ENCODE results near the gene USP13.

USP13 gene

GRCh38 chr3:179735321-179735720, 82.5 kb downstream of the USP13 start:
- Histone ChIP-seq H3K27me3 (no peaks in the 10 kb centered on the region), H3K4me1 (no peaks in the 10 kb centered on the region), H3K4me3 (no peak overlapping the region), H3K27ac (no peak overlapping the region), H3K36me3 (peaks cover 12 to 49% (median 47%) of the 10 kb centered on the region in 3 donors), H3K9me3 (no peaks in the 10 kb centered on the region)
- intact Hi-C loops (cut with DNase I; ENCODE audit: low total_unique reads), result no loop called here
- DNase-seq, result no peak
- TF ChIP-seq, protein P1, sequence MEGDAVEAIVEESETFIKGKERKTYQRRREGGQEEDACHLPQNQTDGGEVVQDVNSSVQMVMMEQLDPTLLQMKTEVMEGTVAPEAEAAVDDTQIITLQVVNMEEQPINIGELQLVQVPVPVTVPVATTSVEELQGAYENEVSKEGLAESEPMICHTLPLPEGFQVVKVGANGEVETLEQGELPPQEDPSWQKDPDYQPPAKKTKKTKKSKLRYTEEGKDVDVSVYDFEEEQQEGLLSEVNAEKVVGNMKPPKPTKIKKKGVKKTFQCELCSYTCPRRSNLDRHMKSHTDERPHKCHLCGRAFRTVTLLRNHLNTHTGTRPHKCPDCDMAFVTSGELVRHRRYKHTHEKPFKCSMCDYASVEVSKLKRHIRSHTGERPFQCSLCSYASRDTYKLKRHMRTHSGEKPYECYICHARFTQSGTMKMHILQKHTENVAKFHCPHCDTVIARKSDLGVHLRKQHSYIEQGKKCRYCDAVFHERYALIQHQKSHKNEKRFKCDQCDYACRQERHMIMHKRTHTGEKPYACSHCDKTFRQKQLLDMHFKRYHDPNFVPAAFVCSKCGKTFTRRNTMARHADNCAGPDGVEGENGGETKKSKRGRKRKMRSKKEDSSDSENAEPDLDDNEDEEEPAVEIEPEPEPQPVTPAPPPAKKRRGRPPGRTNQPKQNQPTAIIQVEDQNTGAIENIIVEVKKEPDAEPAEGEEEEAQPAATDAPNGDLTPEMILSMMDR (IDR thresholded peaks at IDR 0.05), result no peak

DNA sequence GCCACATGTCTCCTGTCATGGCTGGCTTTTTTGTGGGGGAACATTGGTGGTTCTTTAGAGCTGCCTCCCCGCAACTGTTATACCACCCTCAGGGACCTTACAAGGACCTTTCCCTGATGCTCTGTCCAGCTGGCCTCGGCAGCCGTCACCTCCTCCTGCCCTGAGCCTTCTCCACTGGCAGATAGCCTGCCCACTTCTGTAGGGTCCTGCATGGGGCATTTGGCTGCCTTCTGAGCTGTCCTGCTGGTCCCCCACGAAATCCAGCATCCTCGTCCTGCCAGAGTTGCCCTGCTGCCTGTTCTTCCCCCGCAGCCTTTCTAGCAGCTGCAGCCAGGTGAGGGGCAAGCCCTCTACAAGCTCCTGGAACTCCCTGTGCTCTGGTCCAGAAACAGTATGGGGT, 86.2 kb downstream of the USP13 start:
- TF ChIP-seq, protein P1 (IDR thresholded peaks at IDR 0.05), result no peak
- Histone ChIP-seq H3K4me3 (no peak overlapping the region), H3K36me3 (peaks cover 16 to 42% (median 38%) of the 10 kb centered on the region in 3 donors), H3K4me1 (no peaks in the 10 kb centered on the region), H3K27me3 (no peaks in the 10 kb centered on the region), H3K9me3 (no peaks in the 10 kb centered on the region), H3K27ac (no peak overlapping the region)
- intact Hi-C loops (cut with DNase I; ENCODE audit: low total_unique reads), result no loop called here
- DNase-seq, result no peak

GRCh38 chr3:179739816-179740594, 87.2 kb downstream of the USP13 start:
- TF ChIP-seq, protein P1 (IDR thresholded peaks at IDR 0.05), result no peak
- Histone ChIP-seq H3K27ac (no peak overlapping the region), H3K4me3 (no peak overlapping the region), H3K27me3 (no peaks in the 10 kb centered on the region), H3K36me3 (peaks cover 16 to 50% (median 44%) of the 10 kb centered on the region in 3 donors), H3K9me3 (no peaks in the 10 kb centered on the region), H3K4me1 (no peaks in the 10 kb centered on the region)
- DNase-seq, result no peak
- intact Hi-C loops (cut with DNase I; ENCODE audit: low total_unique reads), result no loop called here

DNA sequence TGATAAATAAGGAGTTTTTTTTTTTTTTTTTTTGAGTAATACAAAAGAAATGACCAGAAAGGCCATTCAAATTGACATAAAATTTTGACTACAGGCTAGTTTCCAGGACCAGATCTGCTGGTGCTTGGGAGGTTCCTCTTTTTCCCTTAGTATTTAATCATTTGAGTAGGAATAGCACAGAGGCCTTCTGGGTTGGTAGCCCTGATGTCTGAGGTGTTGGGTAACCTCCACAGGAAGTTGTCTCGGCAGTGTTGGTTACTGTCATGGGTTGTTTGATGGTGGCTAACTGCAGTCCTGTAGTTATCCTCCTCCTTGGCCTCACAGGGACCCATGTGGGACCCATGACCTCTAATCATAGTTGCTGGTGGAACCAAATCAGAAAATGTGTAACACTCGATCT, 91.1 kb downstream of the USP13 start:
- no peak overlapping the region for H3K27ac ChIP-seq
- DNase-seq, result no peak
- intact Hi-C loops (cut with DNase I; ENCODE audit: low total_unique reads), result no loop called here
- H3K36me3 ChIP-seq, result peaks cover 19 to 53% (median 36%) of the 10 kb centered on the region in 3 donors
- TF ChIP-seq, protein P1 (IDR thresholded peaks at IDR 0.05), result no peak
- no peak overlapping the region for H3K4me3 ChIP-seq
- no peaks in the 10 kb centered on the region for H3K9me3 ChIP-seq
- H3K4me1 ChIP-seq, result no peaks in the 10 kb centered on the region
- no peaks in the 10 kb centered on the region for H3K27me3 ChIP-seq

DNA sequence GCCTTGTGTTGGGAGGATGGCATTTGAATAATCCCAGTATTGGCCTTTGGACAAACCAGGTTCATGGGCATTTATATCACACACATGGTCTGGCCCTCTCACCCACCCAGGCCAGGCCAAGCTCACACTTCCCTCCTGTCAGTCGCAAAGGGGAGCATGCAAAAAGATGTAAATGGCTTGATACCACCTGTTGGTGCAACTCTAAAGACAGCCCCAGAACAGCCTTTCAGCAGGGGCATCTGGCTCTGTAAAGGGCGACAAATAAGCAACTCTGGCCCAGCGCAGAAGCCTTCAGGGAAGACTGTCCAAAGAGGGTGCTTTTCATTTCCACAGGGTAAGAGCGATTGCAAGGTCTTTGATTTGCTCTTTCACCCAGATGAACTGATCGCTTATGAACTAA, 91.8 kb downstream of the USP13 start:
- intact Hi-C loops (cut with DNase I; ENCODE audit: low total_unique reads), result no loop called here
- no peak for DNase-seq
- no peaks in the 10 kb centered on the region for H3K4me1 ChIP-seq
- no peak overlapping the region for H3K4me3 ChIP-seq
- no peaks in the 10 kb centered on the region for H3K9me3 ChIP-seq
- TF ChIP-seq, protein P1 (IDR thresholded peaks at IDR 0.05), result no peak
- H3K27me3 ChIP-seq, result no peaks in the 10 kb centered on the region
- peaks cover 19 to 49% (median 33%) of the 10 kb centered on the region in 3 donors for H3K36me3 ChIP-seq
- H3K27ac ChIP-seq, result no peak overlapping the region
